GM21576 (cell line): ENCODE results near the gene SLC35A5.

Source experiments
- ATAC-seq: cut with Tn5 transposase; IDR thresholded peaks from one replicate; pipeline ENCODE4 v1.9.1; 2021; ENCODE audit warnings: mild to moderate bottlenecking, moderate library complexity; ENCODE audit not compliant: unreplicated experiment

SLC35A5 gene

DNA sequence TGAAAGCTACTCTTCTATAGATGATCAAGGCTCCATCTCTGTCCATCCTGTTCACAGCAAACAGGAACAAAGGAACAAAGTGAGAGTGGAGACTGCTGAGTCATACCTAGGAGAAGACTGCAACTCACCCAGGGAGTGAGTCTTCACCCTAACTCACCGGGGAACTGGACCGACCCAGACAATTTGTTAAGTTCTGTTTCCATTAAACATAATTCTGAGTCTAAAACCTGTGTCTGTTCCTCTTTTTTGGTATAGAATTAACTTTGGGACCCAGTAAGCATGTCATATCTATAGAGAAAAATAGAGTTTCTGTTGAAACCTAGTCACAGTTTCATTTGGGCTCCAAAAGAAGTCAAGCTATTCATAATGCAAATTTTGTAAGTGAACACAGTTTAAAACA lies 57.5 kb downstream of the SLC35A5 start:
- peak; percentile 75 for ATAC-seq

GRCh38 chr3:112623213-112623612 lies 61.4 kb downstream of the SLC35A5 start:
- no peak for ATAC-seq

DNA sequence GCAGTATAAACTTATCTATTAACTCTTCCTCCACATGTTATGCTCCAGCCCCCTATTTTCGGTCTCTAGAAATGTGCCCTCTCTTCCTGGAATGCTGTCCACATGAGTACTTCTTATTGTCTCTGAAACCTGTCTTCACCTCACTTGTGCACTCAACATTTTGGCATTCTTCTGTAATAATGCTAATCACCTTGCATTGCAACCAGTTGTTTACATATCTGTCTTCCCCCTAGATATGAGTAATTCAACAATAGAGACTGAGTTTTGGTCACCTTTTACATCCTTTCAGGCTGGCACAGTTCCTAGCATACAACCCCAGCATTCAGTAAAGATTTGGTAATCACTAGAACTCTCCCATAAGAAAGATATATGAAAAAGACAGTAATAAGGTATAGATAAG lies 61.9 kb downstream of the SLC35A5 start:
- no peak for ATAC-seq

GRCh38 chr3:112627419-112627818 lies 65.6 kb downstream of the SLC35A5 start:
- ATAC-seq, result no peak

DNA sequence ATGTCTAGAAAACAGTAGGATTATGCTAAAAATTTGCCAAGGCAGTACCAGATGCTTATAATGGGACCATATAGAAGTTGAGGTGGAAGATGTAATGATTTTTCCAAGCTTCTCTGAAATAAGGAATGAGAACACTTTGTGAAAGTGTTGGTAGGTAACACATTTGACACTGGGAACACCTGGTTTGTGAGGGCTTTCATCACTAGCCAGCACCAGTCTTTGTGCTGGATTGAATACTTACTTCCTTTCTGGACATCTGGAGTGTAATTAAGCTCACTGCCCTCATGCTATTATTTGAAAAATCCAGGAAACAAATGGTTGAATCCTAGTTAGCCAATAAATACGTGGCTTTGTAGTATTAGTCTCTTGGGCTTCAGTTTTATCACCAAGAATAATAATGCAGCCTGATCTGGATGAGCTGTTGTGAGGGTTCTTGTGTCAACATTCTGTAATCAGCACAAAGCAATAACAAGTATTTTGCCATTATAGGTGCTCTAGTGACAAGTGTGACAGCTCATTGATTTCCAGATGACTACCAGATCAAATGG lies 66.1 kb downstream of the SLC35A5 start:
- ATAC-seq, result no peak

DNA sequence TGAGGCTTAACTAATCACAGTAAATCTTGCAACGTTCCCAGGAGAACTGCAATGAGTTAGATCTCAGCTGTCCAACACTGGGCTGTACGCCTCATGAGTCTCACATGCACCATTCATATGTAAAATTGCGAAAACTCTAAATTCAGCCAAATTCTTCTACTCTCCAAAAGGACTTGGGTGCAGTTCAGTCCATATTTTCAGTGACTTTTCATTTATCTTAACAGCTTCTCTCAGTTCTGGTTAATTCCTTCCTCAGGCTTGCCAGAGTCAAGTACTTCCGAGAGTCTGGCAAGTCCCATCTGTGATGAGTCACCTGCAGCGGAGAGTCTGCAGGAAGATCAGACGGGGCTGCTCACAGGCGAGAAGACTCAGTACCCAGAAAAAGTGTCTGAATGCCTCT lies 67.6 kb downstream of the SLC35A5 start:
- no peak for ATAC-seq

GRCh38 chr3:112631257-112631656 lies 69.4 kb downstream of the SLC35A5 start:
- no peak for ATAC-seq

DNA sequence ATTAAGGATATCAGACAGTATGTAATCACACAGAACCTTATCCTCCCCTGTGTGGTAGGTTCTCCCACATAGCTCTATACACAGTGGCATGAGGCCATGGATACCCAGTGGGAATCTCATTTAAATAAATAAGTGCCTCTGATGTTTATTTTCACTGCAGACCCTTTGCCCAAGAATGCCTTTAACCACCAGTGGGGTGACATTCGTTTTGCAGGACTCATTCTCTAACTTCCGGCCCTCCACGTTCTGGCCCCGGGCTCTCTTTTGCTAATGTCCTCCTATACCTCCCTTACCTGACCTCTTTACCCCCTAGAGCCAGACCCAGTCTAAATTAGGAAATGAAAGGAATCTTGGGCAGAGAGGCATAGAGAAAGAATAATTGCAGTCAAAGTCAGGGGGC lies 70.8 kb downstream of the SLC35A5 start:
- ATAC-seq, result no peak

- no peak for ATAC-seq
These were observed 71.3 kb downstream of the SLC35A5 start for GRCh38 chr3:112633191-112633590.

- no peak for ATAC-seq
These were observed 71.9 kb downstream of the SLC35A5 start for GRCh38 chr3:112633757-112634156.

DNA sequence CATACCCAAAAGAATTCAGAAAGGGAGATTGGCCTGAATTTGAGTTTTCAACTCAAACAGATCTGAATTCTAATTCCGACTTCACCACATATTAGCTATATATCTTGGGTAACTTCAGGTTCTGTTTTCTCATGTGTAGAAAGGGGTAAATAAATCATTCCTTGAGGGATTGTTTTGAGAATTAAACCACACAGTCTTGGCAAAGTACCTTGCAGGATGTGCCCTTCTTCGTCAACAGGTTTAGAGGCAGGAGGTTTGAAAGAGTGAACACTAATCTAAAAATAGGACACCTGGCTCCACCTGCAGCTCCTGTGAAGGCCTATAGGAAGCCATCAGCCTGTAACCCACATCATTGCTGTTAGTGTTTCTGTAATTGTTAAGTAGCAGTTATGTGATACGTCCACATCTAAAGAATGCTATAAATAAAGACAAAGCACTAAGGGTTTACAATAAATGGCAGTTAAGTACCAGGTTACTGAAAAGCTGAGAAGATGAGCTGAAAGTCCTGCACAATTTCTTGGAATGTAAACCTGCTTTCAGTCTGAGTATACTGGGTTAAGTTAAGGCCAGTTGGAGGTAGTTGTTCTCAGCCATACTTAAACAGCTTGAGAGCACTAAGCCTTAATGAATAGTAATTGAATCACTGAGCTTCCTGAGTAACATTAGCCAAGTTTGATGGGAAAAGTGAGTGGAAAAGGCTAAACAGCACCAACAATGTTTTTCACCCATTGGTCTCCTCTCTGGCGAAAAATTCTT lies 73.1 kb downstream of the SLC35A5 start:
- no peak for ATAC-seq
